ENCODE measurements around the gene STAC2. TPM values are rescaled to one million over a fixed set of nuclear protein-coding genes. Genes with fewer than 3 reads are reported as not detected.

STAC2 gene
- total and polyA plus RNA-seq, 12 donors, result 0.22 to 1.1 (median 0.48) TPM; not detected in 5

GRCh38 chr17:39239640-39240314 lies 14.0 kb upstream of the STAC2 start:
- intact Hi-C loops (cut with DNase I), result loop anchor here (5.0 kb wide), 1 partner anchor 32 kb away; no protein-coding TSS in a partner anchor
- peaks cover 10 to 13% of the 10 kb centered on the region in 2 donors for H3K4me1 ChIP-seq (replicated peaks in 1 of 2)
- peak in 3 of 7 donors; percentile 47 to 68 (median 50) for DNase-seq
- no peaks in the 10 kb centered on the region for H3K27me3 ChIP-seq
- 34 to 57% (median 36%) methylated on average over 14 to 16 of the region's 16 CpGs for WGBS, 4 donors
- H3K27ac ChIP-seq, result no peak overlapping the region
- no peaks in the 10 kb centered on the region for H3K9me3 ChIP-seq (replicated peaks in 1 of 3)
- TF ChIP-seq POLR2A (IDR thresholded peaks at IDR 0.05), result no peak
- TF ChIP-seq, protein P1, sequence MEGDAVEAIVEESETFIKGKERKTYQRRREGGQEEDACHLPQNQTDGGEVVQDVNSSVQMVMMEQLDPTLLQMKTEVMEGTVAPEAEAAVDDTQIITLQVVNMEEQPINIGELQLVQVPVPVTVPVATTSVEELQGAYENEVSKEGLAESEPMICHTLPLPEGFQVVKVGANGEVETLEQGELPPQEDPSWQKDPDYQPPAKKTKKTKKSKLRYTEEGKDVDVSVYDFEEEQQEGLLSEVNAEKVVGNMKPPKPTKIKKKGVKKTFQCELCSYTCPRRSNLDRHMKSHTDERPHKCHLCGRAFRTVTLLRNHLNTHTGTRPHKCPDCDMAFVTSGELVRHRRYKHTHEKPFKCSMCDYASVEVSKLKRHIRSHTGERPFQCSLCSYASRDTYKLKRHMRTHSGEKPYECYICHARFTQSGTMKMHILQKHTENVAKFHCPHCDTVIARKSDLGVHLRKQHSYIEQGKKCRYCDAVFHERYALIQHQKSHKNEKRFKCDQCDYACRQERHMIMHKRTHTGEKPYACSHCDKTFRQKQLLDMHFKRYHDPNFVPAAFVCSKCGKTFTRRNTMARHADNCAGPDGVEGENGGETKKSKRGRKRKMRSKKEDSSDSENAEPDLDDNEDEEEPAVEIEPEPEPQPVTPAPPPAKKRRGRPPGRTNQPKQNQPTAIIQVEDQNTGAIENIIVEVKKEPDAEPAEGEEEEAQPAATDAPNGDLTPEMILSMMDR (IDR thresholded peaks at IDR 0.05), result peak in 5 of 6 experiments; percentile 33 to 58 (median 43)
- H3K36me3 ChIP-seq (replicated peaks in 1 of 2), result no peaks in the 10 kb centered on the region
- no peak overlapping the region for H3K4me3 ChIP-seq

- Histone ChIP-seq H3K4me3 (no peak overlapping the region), H3K9me3 (replicated peaks in 1 of 3) (no peaks in the 10 kb centered on the region), H3K27me3 (no peaks in the 10 kb centered on the region), H3K4me1 (replicated peaks in 1 of 2) (peaks cover 10 to 13% of the 10 kb centered on the region in 2 donors), H3K27ac (peak overlapping the region in 4 of 5 donors; percentile 25 to 89 (median 71)), H3K36me3 (replicated peaks in 1 of 2) (no peaks in the 10 kb centered on the region)
- DNase-seq, result peak; percentile 81 to 91 (median 86)
- intact Hi-C loops (cut with DNase I), result no loop called here
- WGBS, 4 donors, result 14 to 20% (median 18%) methylated on average over 10 to 15 of the region's 15 CpGs
- TF ChIP-seq, protein P1 (IDR thresholded peaks at IDR 0.05), result no peak
- peak in 1 of 2 donors; percentile 35 for TF ChIP-seq POLR2A (IDR thresholded peaks at IDR 0.05)
Measured at GRCh38 chr17:39238311-39238972, 12.7 kb upstream of the STAC2 start.

- Histone ChIP-seq H3K4me3 (no peak overlapping the region), H3K4me1 (replicated peaks in 1 of 2) (peaks cover 10 to 13% of the 10 kb centered on the region in 2 donors), H3K9me3 (replicated peaks in 1 of 3) (no peaks in the 10 kb centered on the region), H3K36me3 (replicated peaks in 1 of 2) (no peaks in the 10 kb centered on the region), H3K27me3 (no peaks in the 10 kb centered on the region), H3K27ac (peak overlapping the region in 2 of 5 donors; percentile 87 to 89)
- intact Hi-C loops (cut with DNase I), result no loop called here
- WGBS, 4 donors, result 82 to 90% (median 86%) methylated on average over 4 to 7 of the region's 7 CpGs; no CpG with 5 or more reads in 1 of the 4 donors
- TF ChIP-seq, protein P1 (IDR thresholded peaks at IDR 0.05), result no peak
- TF ChIP-seq POLR2A (IDR thresholded peaks at IDR 0.05), result no peak
- no peak for DNase-seq
Measured at GRCh38 chr17:39237586-39237985, 11.8 kb upstream of the STAC2 start.

GRCh38 chr17:39236981-39237441 lies 11.3 kb upstream of the STAC2 start:
- DNase-seq, result no peak
- no peaks in the 10 kb centered on the region for H3K27me3 ChIP-seq
- peak overlapping the region in 1 of 5 donors; percentile 33 for H3K27ac ChIP-seq
- intact Hi-C loops (cut with DNase I), result no loop called here
- no peak overlapping the region for H3K4me3 ChIP-seq
- H3K4me1 ChIP-seq (replicated peaks in 1 of 2), result peaks cover 10 to 13% of the 10 kb centered on the region in 2 donors
- TF ChIP-seq, protein P1 (IDR thresholded peaks at IDR 0.05), result no peak
- no peak for TF ChIP-seq POLR2A (IDR thresholded peaks at IDR 0.05)
- no peaks in the 10 kb centered on the region for H3K9me3 ChIP-seq (replicated peaks in 1 of 3)
- H3K36me3 ChIP-seq (replicated peaks in 1 of 2), result no peaks in the 10 kb centered on the region
- WGBS, 4 donors, result 83 to 100% (median 89%) methylated on average over 3 to 6 of the region's 6 CpGs

All from adrenal gland (tissue), 12 donors.